Testis (tissue), 2 donors: ENCODE data around the gene FRY.

Experiments used
- POLR2A ChIP-seq: fragments of 450-650 bp; IDR thresholded peaks from one replicate; pipeline ENCODE4 v1.6.1; 2017; ENCODE audit warnings: antibody characterized with exemption, mild to moderate bottlenecking, moderate library complexity
- TF ChIP-seq, protein P1 (sequence below), 3 experiments: fragments of 450-650 bp in 2 of 3; fragments of 200-600 bp in 1 of 3; sonication (generic) in 1 of 3; IDR thresholded peaks; one replicate each; pipeline ENCODE4 v1.5.1; 2016 to 2019; ENCODE audit warnings: antibody characterized with exemption in 3 of 3, mild to moderate bottlenecking in 2 of 3, moderate library complexity in 1 of 3

- TF ChIP-seq, protein P1, sequence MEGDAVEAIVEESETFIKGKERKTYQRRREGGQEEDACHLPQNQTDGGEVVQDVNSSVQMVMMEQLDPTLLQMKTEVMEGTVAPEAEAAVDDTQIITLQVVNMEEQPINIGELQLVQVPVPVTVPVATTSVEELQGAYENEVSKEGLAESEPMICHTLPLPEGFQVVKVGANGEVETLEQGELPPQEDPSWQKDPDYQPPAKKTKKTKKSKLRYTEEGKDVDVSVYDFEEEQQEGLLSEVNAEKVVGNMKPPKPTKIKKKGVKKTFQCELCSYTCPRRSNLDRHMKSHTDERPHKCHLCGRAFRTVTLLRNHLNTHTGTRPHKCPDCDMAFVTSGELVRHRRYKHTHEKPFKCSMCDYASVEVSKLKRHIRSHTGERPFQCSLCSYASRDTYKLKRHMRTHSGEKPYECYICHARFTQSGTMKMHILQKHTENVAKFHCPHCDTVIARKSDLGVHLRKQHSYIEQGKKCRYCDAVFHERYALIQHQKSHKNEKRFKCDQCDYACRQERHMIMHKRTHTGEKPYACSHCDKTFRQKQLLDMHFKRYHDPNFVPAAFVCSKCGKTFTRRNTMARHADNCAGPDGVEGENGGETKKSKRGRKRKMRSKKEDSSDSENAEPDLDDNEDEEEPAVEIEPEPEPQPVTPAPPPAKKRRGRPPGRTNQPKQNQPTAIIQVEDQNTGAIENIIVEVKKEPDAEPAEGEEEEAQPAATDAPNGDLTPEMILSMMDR (IDR thresholded peaks at IDR 0.05), result no peak
- no peak for TF ChIP-seq POLR2A
Measured at GRCh38 chr13:32320528-32320927, 289.0 kb downstream of the FRY start.
